Stomach smooth muscle (tissue), 2 donors: ENCODE data around the gene TNFRSF4.

ENCODE experiments used
- H3K27ac ChIP-seq: one replicate; pipeline ENCODE4 v1.7.0; 2013; ENCODE audit warnings: mild to moderate bottlenecking, low read length, inconsistent platforms
- H3K27me3 ChIP-seq, 2 donors: one replicate each; pipeline ENCODE4 v1.7.0; 2013; ENCODE audit warnings: low read length in 2 of 2; ENCODE audit not compliant: insufficient read depth in 2 of 2, control insufficient read depth in 1 of 2
- H3K36me3 ChIP-seq, 2 donors: one replicate each; pipeline ENCODE4 v1.7.0; 2013; ENCODE audit warnings: low read length in 2 of 2; ENCODE audit not compliant: control insufficient read depth in 2 of 2, insufficient read depth in 2 of 2
- H3K4me1 ChIP-seq: one replicate; pipeline ENCODE4 v1.7.0; 2013; ENCODE audit warnings: low read length; ENCODE audit not compliant: control insufficient read depth, insufficient read depth
- H3K4me3 ChIP-seq, 2 donors: one replicate each; pipeline ENCODE4 v1.7.0; 2013; ENCODE audit warnings: low read length in 2 of 2
- H3K9ac ChIP-seq, 2 donors: one replicate each; pipeline ENCODE4 v1.7.0; 2013; ENCODE audit warnings: low read length in 2 of 2, mild to moderate bottlenecking in 1 of 2
- H3K9me3 ChIP-seq, 2 donors: one replicate each; pipeline ENCODE4 v1.7.0; 2013; ENCODE audit warnings: low read length in 2 of 2; ENCODE audit not compliant: control insufficient read depth in 2 of 2
- donor health status: healthy.
- donor health status: Pancreatic carcinoma.

Gene TNFRSF4

GRCh38 chr1:1213345-1214265 is at the start of gene TNFRSF4:
Gene TNFRSF4, minus strand, starts transcription at chr1:1214153. Its CDS starts 26 bp downstream, at chr1:1214127.
- H3K27me3 ChIP-seq = no peaks in the 10 kb centered on the region
- no peak within 1 kb of the TSS for H3K9ac ChIP-seq
- H3K4me1 ChIP-seq = peaks cover 6% of the 10 kb centered on the region
- H3K27ac ChIP-seq = no peak within 1 kb of the TSS
- no peak within 1 kb of the TSS for H3K4me3 ChIP-seq
- H3K9me3 ChIP-seq = no peaks in the 10 kb centered on the region
- H3K36me3 ChIP-seq = peaks cover 0 to 12% of the 10 kb centered on the region in 2 donors

GRCh38 chr1:1262758-1263157 is 48.8 kb upstream of the TNFRSF4 start:
- no peak overlapping the region for H3K9ac ChIP-seq
- no peaks in the 10 kb centered on the region for H3K27me3 ChIP-seq
- no peak overlapping the region for H3K27ac ChIP-seq
- H3K36me3 ChIP-seq = peaks cover 44 to 49% of the 10 kb centered on the region in 2 donors
- H3K4me3 ChIP-seq = no peak overlapping the region
- H3K9me3 ChIP-seq = no peaks in the 10 kb centered on the region
- H3K4me1 ChIP-seq = peaks cover 7% of the 10 kb centered on the region

GRCh38 chr1:1262071-1262470 is 48.1 kb upstream of the TNFRSF4 start:
- Histone ChIP-seq H3K27ac (no peak overlapping the region), H3K36me3 (peaks cover 41 to 43% of the 10 kb centered on the region in 2 donors), H3K4me1 (peaks cover 7% of the 10 kb centered on the region), H3K9ac (no peak overlapping the region), H3K27me3 (no peaks in the 10 kb centered on the region), H3K4me3 (no peak overlapping the region), H3K9me3 (no peaks in the 10 kb centered on the region)

DNA sequence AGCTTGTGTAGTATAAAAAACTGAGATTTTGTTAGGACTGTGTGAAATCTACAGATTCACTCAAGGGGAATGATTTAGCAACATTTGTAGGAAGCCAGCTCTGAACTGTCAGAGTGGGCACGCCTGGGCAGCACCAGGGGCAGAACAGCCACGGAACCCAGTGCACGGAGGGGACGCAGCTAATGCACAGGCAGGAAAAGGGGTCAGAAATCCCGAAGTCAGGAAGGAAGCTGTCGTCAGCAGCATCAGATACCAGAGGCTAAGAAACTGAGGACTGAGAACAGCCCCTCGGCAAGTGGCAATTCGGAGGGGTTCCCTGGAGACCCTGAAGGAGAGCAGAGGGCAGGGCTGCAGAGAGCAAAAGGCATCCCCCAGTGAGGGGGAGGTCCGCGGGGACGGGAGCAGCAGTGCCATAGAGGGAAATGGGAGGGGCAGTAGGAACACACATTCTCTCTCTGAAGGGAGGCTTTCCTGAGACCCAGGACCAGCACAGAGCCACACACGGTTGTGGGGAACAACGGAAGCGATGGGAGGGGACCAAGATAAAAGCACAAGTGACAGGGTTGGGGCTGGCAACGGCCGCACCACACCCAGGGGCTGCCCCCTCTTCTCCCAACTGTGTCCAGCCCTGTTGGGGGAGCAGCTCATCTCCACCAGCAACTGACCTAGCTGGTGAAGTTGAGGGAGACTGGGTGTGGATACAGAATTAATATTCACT is 47.0 kb upstream of the TNFRSF4 start:
- no peak overlapping the region for H3K9ac ChIP-seq
- no peak overlapping the region for H3K27ac ChIP-seq
- peaks cover 7% of the 10 kb centered on the region for H3K4me1 ChIP-seq
- peaks cover 38 to 42% of the 10 kb centered on the region in 2 donors for H3K36me3 ChIP-seq
- no peaks in the 10 kb centered on the region for H3K9me3 ChIP-seq
- no peaks in the 10 kb centered on the region for H3K27me3 ChIP-seq
- H3K4me3 ChIP-seq = no peak overlapping the region

DNA sequence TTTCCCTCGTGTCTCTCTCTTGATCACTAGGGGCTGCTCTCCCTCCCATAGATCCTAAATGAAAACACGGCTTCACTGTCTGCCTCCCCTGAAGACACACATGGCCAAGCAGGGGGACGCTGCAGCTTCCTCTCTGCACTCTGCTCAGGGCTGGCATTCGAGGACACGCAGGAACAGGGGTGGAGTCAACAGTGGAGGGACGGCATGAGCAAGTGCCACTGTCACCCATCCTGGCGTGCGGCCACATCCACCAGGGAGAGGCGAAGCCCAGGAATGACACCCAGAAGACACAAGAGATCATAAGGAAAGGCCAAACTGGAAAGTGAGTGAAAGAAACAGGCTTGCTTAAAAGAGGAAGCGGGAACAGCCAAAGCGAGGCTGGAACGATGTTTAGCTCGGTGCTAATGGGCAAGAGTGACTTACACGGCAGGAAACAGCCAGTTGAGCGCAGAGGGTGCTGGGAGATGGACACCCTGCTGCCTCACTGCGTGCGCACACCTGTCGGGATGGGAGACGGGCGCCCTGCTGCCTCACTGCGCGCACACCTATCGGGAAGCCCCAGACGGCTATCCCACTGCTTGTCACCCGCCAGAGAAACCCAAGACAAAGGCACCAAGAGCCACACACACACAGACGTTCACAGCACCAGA is 46.1 kb upstream of the TNFRSF4 start:
- no peak overlapping the region for H3K27ac ChIP-seq
- peaks cover 39 to 43% of the 10 kb centered on the region in 2 donors for H3K36me3 ChIP-seq
- no peaks in the 10 kb centered on the region for H3K27me3 ChIP-seq
- no peak overlapping the region for H3K9ac ChIP-seq
- H3K4me3 ChIP-seq = no peak overlapping the region
- peaks cover 3% of the 10 kb centered on the region for H3K4me1 ChIP-seq
- no peaks in the 10 kb centered on the region for H3K9me3 ChIP-seq

- H3K4me1 ChIP-seq = no peaks in the 10 kb centered on the region
- H3K36me3 ChIP-seq = peaks cover 44% of the 10 kb centered on the region in 2 donors
- H3K9ac ChIP-seq = no peak overlapping the region
- no peaks in the 10 kb centered on the region for H3K9me3 ChIP-seq
- no peak overlapping the region for H3K27ac ChIP-seq
- no peaks in the 10 kb centered on the region for H3K27me3 ChIP-seq
- H3K4me3 ChIP-seq = no peak overlapping the region
These were observed 45.6 kb upstream of the TNFRSF4 start for GRCh38 chr1:1259540-1259939.

DNA sequence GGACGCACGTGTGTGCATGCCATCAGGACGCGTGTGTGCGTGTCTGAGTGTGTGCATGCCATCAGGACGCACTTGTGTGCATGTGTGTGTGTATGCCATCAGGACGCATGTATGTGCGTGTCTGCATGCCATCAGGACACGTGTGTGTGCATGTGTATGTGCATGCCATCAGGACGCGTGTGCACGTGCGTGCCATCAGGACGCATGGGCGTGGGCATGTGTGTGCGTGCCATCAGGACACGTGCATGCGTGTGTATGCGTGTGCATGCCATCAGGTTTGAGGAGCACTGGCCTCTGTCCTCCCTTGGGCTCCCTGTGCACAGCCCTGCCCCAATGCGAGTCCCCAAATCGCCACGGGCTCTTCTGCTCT is 45.2 kb upstream of the TNFRSF4 start:
- Histone ChIP-seq H3K36me3 (peaks cover 41 to 44% of the 10 kb centered on the region in 2 donors), H3K27me3 (no peaks in the 10 kb centered on the region), H3K9me3 (no peaks in the 10 kb centered on the region), H3K4me3 (no peak overlapping the region), H3K9ac (no peak overlapping the region), H3K27ac (no peak overlapping the region), H3K4me1 (no peaks in the 10 kb centered on the region)

DNA sequence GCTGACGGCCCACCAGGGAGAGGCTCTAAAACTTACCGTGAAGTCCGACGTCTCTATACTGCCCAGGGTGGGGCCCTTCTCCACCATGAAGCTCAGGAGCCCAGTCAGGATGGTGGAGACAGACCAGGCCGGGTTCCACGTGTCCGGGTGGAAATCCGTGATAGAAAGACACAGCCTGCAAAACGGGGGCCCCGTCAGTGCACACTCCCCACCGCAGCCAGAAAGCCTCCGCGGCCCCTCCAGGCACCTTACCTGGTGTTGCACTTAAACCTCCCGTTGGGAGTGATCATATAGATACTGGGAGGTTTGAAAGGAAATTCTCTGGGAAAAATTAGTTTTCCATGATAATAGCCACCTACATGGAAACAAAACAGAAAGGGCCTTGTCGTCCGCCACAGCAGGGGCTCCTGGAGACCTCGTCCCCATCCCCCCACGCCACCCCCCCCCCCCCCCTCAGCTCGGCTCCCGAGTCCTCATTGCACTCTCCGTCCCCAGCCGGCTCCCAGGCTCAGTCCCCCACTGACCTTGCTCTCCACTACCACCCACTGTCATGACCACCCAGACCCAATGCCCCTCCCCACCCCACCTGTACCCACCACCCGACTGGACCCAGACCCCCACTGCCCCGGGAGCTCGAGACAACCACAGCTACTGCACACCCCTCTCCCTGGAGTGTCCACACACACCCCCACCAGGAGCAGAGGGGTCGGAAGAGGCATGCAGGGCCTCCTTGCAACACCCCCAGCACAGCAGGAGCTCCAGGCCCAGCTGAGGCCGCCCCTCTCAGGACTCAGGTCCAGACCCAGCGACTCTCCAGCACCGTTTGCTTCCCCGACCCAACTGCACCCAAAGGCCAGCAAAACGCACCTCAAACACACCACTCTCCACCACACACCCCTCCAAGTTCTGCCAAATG is 43.3 kb upstream of the TNFRSF4 start:
- no peak overlapping the region for H3K27ac ChIP-seq
- no peaks in the 10 kb centered on the region for H3K4me1 ChIP-seq
- H3K27me3 ChIP-seq = no peaks in the 10 kb centered on the region
- no peaks in the 10 kb centered on the region for H3K9me3 ChIP-seq
- no peak overlapping the region for H3K9ac ChIP-seq
- peaks cover 28 to 34% of the 10 kb centered on the region in 2 donors for H3K36me3 ChIP-seq
- no peak overlapping the region for H3K4me3 ChIP-seq

DNA sequence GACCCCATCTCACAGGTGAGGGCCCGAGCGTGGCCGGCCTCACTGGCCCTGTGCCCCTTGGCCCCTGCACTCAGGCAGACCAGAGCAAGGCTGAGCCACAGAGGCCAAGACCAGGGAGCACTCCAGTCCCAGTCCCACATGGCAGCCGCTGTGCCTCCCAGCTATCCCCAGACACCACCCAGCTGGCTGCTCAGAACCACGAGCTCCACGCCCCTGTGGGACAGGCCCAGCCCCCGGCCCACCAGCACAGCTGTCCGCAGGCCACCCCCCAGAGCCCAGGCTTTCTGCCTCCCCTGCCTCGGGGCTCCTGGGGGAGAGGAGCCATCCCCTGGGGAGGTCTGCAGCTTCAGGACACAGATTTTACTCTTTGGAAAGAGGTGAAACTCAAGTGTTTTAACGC is 41.7 kb upstream of the TNFRSF4 start:
- H3K4me3 ChIP-seq = no peak overlapping the region
- H3K27me3 ChIP-seq = no peaks in the 10 kb centered on the region
- no peak overlapping the region for H3K27ac ChIP-seq
- H3K9me3 ChIP-seq = no peaks in the 10 kb centered on the region
- H3K4me1 ChIP-seq = no peaks in the 10 kb centered on the region
- no peak overlapping the region for H3K9ac ChIP-seq
- peaks cover 26 to 31% of the 10 kb centered on the region in 2 donors for H3K36me3 ChIP-seq

GRCh38 chr1:1255078-1255477 is 41.1 kb upstream of the TNFRSF4 start:
- Histone ChIP-seq H3K4me3 (no peak overlapping the region), H3K27me3 (no peaks in the 10 kb centered on the region), H3K9me3 (no peaks in the 10 kb centered on the region), H3K36me3 (peaks cover 24 to 26% of the 10 kb centered on the region in 2 donors), H3K9ac (no peak overlapping the region), H3K27ac (no peak overlapping the region), H3K4me1 (no peaks in the 10 kb centered on the region)
